Measurements from ENCODE around the gene FXYD2. TPM values are rescaled to one million over a fixed set of nuclear protein-coding genes. Genes with fewer than 3 reads are reported as not detected.

FXYD2 gene
- total and polyA plus RNA-seq, 2 of the 8 experiments (the other 6 are each of a cell fraction or from before 2014, with no cell fraction given) = 0.89 to 1.1 TPM

- TF ChIP-seq CHD7 (IDR thresholded peaks at IDR 0.05; ENCODE audit: insufficient replicate concordance, low read length) (no peak), JUND (IDR thresholded peaks at IDR 0.05; ENCODE audit: low read length) (no peak), BCL11A (IDR thresholded peaks at IDR 0.05; ENCODE audit: low read depth in 2 of 2, low read length in 2 of 2) (no peak), FOSL1 (IDR thresholded peaks at IDR 0.05; ENCODE audit: insufficient read depth, low read depth, low read length) (no peak), EGR1 (IDR thresholded peaks at IDR 0.05; ENCODE audit: borderline replicate concordance, low read depth, low read length) (no peak), SIRT6 (IDR thresholded peaks at IDR 0.05; ENCODE audit: low read length) (no peak), RXRA (IDR thresholded peaks at IDR 0.05; ENCODE audit: insufficient read depth, low read depth, low read length) (no peak), MAX (IDR thresholded peaks at IDR 0.05) (no peak)
Measured at GRCh38 chr11:117834838-117835443, 10.4 kb upstream of the FXYD2 start (continued).
